WTC11 (cell line): ENCODE results near the gene RENBP. TPM values are rescaled to one million over a fixed set of nuclear protein-coding genes. Genes with fewer than 3 reads are reported as not detected.

Experiments
- ATAC-seq: fragments of 200-7000 bp; cut with Tn5 transposase; 2 replicates; pipeline ENCODE4 v1.10.0; 2021; ENCODE audit warnings: mild to moderate bottlenecking, moderate library complexity
- CTCF ChIA-PET: fragments of 300-600 bp; sonication (Branson Sonifier 250); formaldehyde crosslinking; loops from one replicate; lab custom pipeline; 2021; ENCODE audit warnings: antibody characterized with exemption; lab: Charles Lee
- POLR2A ChIA-PET: fragments of 350-600 bp; sonication (Branson Sonifier 250); formaldehyde crosslinking; loops from one replicate; lab custom pipeline; 2021; ENCODE audit warnings: antibody characterized with exemption; lab: Charles Lee
- DNase-seq: peaks from one replicate; pipeline ENCODE4 v3.0.0; 2021; ENCODE audit warnings: low spot score
- H3K27ac Mint-ChIP-seq: 2 replicates; pipeline ENCODE4 v1.8.0; 2021; ENCODE audit warnings: mixed read lengths
- H3K27me3 Mint-ChIP-seq: 2 replicates; pipeline ENCODE4 v1.8.0; 2021; ENCODE audit warnings: low read depth, mild to moderate bottlenecking, moderate library complexity, mixed read lengths
- H3K36me3 Mint-ChIP-seq: 2 replicates; pipeline ENCODE4 v1.8.0; 2021; ENCODE audit warnings: mixed read lengths
- H3K4me1 Mint-ChIP-seq: 2 replicates; pipeline ENCODE4 v1.8.0; 2022; ENCODE audit warnings: mixed read lengths
- H3K4me3 Mint-ChIP-seq: 2 replicates; pipeline ENCODE4 v1.8.0; 2021; ENCODE audit warnings: mild to moderate bottlenecking, moderate library complexity, mixed read lengths
- H3K9me3 Mint-ChIP-seq: 2 replicates; pipeline ENCODE4 v1.8.0; 2021; ENCODE audit warnings: mixed read lengths
- ATF1 ChIP-seq: sonication (generic); formaldehyde crosslinking; IDR thresholded peaks from 2 replicates; pipeline ENCODE4 v1.8.1; 2023; ENCODE audit warnings: mild to moderate bottlenecking, moderate library complexity, missing genetic modification reagents
- CDX4 ChIP-seq: fragments of 250-450 bp; sonication (Bioruptor Pico); IDR thresholded peaks from 2 replicates; pipeline ENCODE4 v1.9.0; 2021; ENCODE audit warnings: moderate library complexity, mild to moderate bottlenecking, inconsistent platforms, borderline replicate concordance
- CTCF ChIP-seq: fragments of 200-600 bp; IDR thresholded peaks from 2 replicates; pipeline ENCODE4 v1.8.0; 2022; ENCODE audit warnings: antibody characterized with exemption
- E2F1 ChIP-seq: sonication (generic); formaldehyde crosslinking; IDR thresholded peaks from 2 replicates; pipeline ENCODE4 v1.8.0; 2022; ENCODE audit warnings: mild to moderate bottlenecking, missing genetic modification reagents
- ELF4 ChIP-seq: sonication (generic); formaldehyde crosslinking; IDR thresholded peaks from 2 replicates; pipeline ENCODE4 v1.8.1; 2022; ENCODE audit warnings: low read depth, mild to moderate bottlenecking, moderate library complexity, missing genetic modification reagents
- MXD4 ChIP-seq: fragments of 250-450 bp; sonication (Bioruptor Pico); IDR thresholded peaks from 2 replicates; pipeline ENCODE4 v1.8.0; 2021; ENCODE audit warnings: mild to moderate bottlenecking, moderate library complexity, borderline replicate concordance
- NR2C2 ChIP-seq: sonication (generic); formaldehyde crosslinking; IDR thresholded peaks from 2 replicates; pipeline ENCODE4 v1.8.0; 2022; ENCODE audit warnings: mild to moderate bottlenecking, missing genetic modification reagents
- NR3C1 ChIP-seq: sonication (generic); formaldehyde crosslinking; conservative IDR thresholded peaks from 2 replicates; pipeline ENCODE4 v1.8.1; 2023; ENCODE audit warnings: low read depth, mild to moderate bottlenecking, missing genetic modification reagents
- RELA ChIP-seq: sonication (generic); formaldehyde crosslinking; IDR thresholded peaks from 2 replicates; pipeline ENCODE4 v1.8.1; 2022; ENCODE audit warnings: missing genetic modification reagents, mild to moderate bottlenecking, borderline replicate concordance
- RORB ChIP-seq: fragments of 250-450 bp; sonication (Bioruptor Pico); IDR thresholded peaks from 2 replicates; pipeline ENCODE4 v1.9.0; 2021; ENCODE audit warnings: mild to moderate bottlenecking
- SP1 ChIP-seq: sonication (generic); formaldehyde crosslinking; conservative IDR thresholded peaks from 2 replicates; pipeline ENCODE4 v1.8.1; 2022; ENCODE audit warnings: missing genetic modification reagents
- ZBTB21 ChIP-seq: sonication (generic); formaldehyde crosslinking; IDR thresholded peaks from 2 replicates; pipeline ENCODE4 v1.8.1; 2023; ENCODE audit warnings: mild to moderate bottlenecking, missing genetic modification reagents, borderline replicate concordance
- ZNF138 ChIP-seq: sonication (generic); formaldehyde crosslinking; conservative IDR thresholded peaks from 2 replicates; pipeline ENCODE4 v1.8.1; 2022; ENCODE audit warnings: mild to moderate bottlenecking, moderate library complexity, missing genetic modification reagents
- ZNF219 ChIP-seq: sonication (generic); formaldehyde crosslinking; IDR thresholded peaks from 2 replicates; pipeline ENCODE4 v1.8.0; 2023; ENCODE audit warnings: missing genetic modification reagents, mild to moderate bottlenecking, borderline replicate concordance
- ZNF232 ChIP-seq: sonication (generic); formaldehyde crosslinking; IDR thresholded peaks from 2 replicates; pipeline ENCODE4 v1.8.0; 2022; ENCODE audit warnings: mild to moderate bottlenecking, missing genetic modification reagents
- ZNF263 ChIP-seq: sonication (generic); formaldehyde crosslinking; IDR thresholded peaks from 2 replicates; pipeline ENCODE4 v1.8.1; 2022; ENCODE audit warnings: low read depth, mild to moderate bottlenecking, moderate library complexity, missing genetic modification reagents
- ZNF423 ChIP-seq: fragments of 250-450 bp; sonication (Bioruptor Pico); IDR thresholded peaks from 2 replicates; pipeline ENCODE4 v2.1.2; 2022; ENCODE audit warnings: mild to moderate bottlenecking, moderate library complexity
- total RNA-seq: library from RNA; stranded (reverse); gene quantifications from 3 replicates; pipeline ENCODE4 v1.2.3, GENCODE V29; 2021
- TF ChIP-seq, protein P1 (sequence below): sonication (generic); formaldehyde crosslinking; IDR thresholded peaks from 2 replicates; pipeline ENCODE4 v1.8.0; 2022; ENCODE audit warnings: mild to moderate bottlenecking, missing genetic modification reagents
- TF ChIP-seq, protein P2 (sequence below): sonication (generic); formaldehyde crosslinking; IDR thresholded peaks from 2 replicates; pipeline ENCODE4 v1.8.1; 2022; ENCODE audit warnings: low read depth, missing genetic modification reagents, borderline replicate concordance
- TF ChIP-seq, protein P3 (sequence below): sonication (generic); formaldehyde crosslinking; IDR thresholded peaks from 2 replicates; pipeline ENCODE4 v1.8.0; 2023; ENCODE audit warnings: missing genetic modification reagents, mild to moderate bottlenecking, borderline replicate concordance

RENBP gene
- total RNA-seq, 1 experiment from 2014 or later = 14.0 TPM

- TF ChIP-seq ZBTB21 (CRISPR knock-in tag) = no peak
- CTCF ChIA-PET = interaction anchor here (0.5 kb wide), 1 partner anchor 150 kb away, joined by 3 read pairs; no protein-coding TSS in a partner anchor
- H3K4me3 Mint-ChIP-seq = no peak overlapping the region
- peaks cover 9% of the 10 kb centered on the region for H3K4me1 Mint-ChIP-seq
- ATAC-seq (no peak), DNase-seq (no peak)
- no peaks in the 10 kb centered on the region for H3K9me3 Mint-ChIP-seq
- H3K36me3 Mint-ChIP-seq = peaks cover 30% of the 10 kb centered on the region
- no peak overlapping the region for H3K27ac Mint-ChIP-seq
- POLR2A ChIA-PET = no interaction called here
- no peaks in the 10 kb centered on the region for H3K27me3 Mint-ChIP-seq
Measured at GRCh38 chrX:153952373-153953026, 8.1 kb upstream of the RENBP start.

DNA sequence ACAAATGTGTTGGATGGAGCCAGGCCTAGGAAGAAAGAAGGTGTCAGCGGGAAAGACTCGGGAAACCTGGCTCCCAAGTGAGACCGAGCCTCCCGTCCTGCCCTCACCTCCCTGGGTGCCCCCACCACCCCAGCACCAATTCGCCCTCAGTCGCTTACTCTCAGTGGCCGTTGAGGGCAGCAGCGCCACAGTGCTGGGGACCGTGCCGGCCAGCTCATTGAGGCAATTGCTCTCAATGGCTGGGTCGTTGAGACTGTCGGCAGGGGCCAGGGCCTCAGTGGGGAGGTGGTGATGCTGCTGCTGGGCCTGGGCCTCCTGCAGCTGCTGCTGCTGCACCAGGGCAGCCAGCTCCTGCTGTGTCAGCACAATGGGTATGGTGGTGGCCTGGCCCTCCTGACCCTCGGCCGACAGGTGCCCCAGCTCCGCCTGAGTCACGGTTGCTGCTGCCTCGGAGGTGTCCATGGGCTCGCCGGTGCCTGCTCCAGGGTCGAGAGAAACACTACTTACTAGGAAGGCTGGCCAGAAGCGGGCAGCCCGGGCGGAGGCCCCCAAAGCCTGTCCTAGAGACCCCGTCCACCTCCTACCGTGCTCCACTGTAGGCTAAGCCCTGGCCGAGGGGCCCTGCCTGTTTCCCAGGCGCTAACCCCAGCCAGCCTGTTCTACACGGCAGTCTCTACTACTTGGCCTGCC, 7.4 kb upstream of the RENBP start:
- H3K36me3 Mint-ChIP-seq = peaks cover 27% of the 10 kb centered on the region
- H3K4me3 Mint-ChIP-seq = no peak overlapping the region
- POLR2A ChIA-PET = no interaction called here
- H3K27me3 Mint-ChIP-seq = no peaks in the 10 kb centered on the region
- no peaks in the 10 kb centered on the region for H3K9me3 Mint-ChIP-seq
- CTCF ChIA-PET = interaction anchor here (0.5 kb wide), 1 partner anchor 149 kb away, joined by 3 read pairs; no protein-coding TSS in a partner anchor
- no peak for TF ChIP-seq E2F1 (CRISPR knock-in tag)
- no peak for TF ChIP-seq SP1 (CRISPR knock-in tag)
- no peak for TF ChIP-seq CDX4 (CRISPR knock-in tag)
- no peak for TF ChIP-seq ZNF138 (CRISPR knock-in tag)
- TF ChIP-seq, protein P1, sequence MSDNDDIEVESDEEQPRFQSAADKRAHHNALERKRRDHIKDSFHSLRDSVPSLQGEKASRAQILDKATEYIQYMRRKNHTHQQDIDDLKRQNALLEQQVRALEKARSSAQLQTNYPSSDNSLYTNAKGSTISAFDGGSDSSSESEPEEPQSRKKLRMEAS (CRISPR knock-in tag) = no peak
- TF ChIP-seq, all 79 proteins: peak for 0
- ATAC-seq (no peak), DNase-seq (no peak)
- peaks cover 11% of the 10 kb centered on the region for H3K4me1 Mint-ChIP-seq
- H3K27ac Mint-ChIP-seq = no peak overlapping the region

GRCh38 chrX:153950127-153950526, 5.7 kb upstream of the RENBP start:
- Mint-ChIP-seq H3K4me1 (peaks cover 11% of the 10 kb centered on the region), H3K36me3 (peaks cover 26% of the 10 kb centered on the region), H3K4me3 (no peak overlapping the region), H3K27me3 (no peaks in the 10 kb centered on the region), H3K9me3 (no peaks in the 10 kb centered on the region), H3K27ac (no peak overlapping the region)
- TF ChIP-seq RORB (no peak), RELA (CRISPR knock-in tag) (no peak), ZNF423 (no peak), NR2C2 (no peak), ZNF219 (CRISPR knock-in tag) (no peak), ZNF263 (CRISPR knock-in tag) (no peak), NR3C1 (no peak), ZNF232 (CRISPR knock-in tag) (no peak), ATF1 (CRISPR knock-in tag) (no peak), ELF4 (CRISPR knock-in tag) (no peak), CTCF (no peak), SP1 (CRISPR knock-in tag) (no peak), MXD4 (no peak)
- TF ChIP-seq, protein P2, sequence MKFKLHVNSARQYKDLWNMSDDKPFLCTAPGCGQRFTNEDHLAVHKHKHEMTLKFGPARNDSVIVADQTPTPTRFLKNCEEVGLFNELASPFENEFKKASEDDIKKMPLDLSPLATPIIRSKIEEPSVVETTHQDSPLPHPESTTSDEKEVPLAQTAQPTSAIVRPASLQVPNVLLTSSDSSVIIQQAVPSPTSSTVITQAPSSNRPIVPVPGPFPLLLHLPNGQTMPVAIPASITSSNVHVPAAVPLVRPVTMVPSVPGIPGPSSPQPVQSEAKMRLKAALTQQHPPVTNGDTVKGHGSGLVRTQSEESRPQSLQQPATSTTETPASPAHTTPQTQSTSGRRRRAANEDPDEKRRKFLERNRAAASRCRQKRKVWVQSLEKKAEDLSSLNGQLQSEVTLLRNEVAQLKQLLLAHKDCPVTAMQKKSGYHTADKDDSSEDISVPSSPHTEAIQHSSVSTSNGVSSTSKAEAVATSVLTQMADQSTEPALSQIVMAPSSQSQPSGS = no peak
- TF ChIP-seq, protein P3, sequence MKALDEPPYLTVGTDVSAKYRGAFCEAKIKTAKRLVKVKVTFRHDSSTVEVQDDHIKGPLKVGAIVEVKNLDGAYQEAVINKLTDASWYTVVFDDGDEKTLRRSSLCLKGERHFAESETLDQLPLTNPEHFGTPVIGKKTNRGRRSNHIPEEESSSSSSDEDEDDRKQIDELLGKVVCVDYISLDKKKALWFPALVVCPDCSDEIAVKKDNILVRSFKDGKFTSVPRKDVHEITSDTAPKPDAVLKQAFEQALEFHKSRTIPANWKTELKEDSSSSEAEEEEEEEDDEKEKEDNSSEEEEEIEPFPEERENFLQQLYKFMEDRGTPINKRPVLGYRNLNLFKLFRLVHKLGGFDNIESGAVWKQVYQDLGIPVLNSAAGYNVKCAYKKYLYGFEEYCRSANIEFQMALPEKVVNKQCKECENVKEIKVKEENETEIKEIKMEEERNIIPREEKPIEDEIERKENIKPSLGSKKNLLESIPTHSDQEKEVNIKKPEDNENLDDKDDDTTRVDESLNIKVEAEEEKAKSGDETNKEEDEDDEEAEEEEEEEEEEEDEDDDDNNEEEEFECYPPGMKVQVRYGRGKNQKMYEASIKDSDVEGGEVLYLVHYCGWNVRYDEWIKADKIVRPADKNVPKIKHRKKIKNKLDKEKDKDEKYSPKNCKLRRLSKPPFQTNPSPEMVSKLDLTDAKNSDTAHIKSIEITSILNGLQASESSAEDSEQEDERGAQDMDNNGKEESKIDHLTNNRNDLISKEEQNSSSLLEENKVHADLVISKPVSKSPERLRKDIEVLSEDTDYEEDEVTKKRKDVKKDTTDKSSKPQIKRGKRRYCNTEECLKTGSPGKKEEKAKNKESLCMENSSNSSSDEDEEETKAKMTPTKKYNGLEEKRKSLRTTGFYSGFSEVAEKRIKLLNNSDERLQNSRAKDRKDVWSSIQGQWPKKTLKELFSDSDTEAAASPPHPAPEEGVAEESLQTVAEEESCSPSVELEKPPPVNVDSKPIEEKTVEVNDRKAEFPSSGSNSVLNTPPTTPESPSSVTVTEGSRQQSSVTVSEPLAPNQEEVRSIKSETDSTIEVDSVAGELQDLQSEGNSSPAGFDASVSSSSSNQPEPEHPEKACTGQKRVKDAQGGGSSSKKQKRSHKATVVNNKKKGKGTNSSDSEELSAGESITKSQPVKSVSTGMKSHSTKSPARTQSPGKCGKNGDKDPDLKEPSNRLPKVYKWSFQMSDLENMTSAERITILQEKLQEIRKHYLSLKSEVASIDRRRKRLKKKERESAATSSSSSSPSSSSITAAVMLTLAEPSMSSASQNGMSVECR (CRISPR knock-in tag) = no peak
- DNase-seq (no peak), ATAC-seq (no peak)
- ChIA-PET POLR2A (interaction anchor here (0.5 kb wide), 1 partner anchor 87 kb away, joined by 4 read pairs; no protein-coding TSS in a partner anchor), CTCF (interaction anchor here (7.3 kb wide), 1 partner anchor 23 kb away, joined by 116 read pairs; the partner anchor contains the start of gene ARHGAP4)
